SU-DHL-6 (cell line): Measurements from ENCODE around the gene KCNN3.

ENCODE experiments used
- H2AFZ ChIP-seq: fragments of 200-600 bp; sonication (generic); 2 replicates; pipeline ENCODE4 v1.6.1; 2014; ENCODE audit warnings: low read depth, mild to moderate bottlenecking, moderate library complexity, mixed read lengths, antibody characterized with exemption, low read length; ENCODE audit not compliant: severe bottlenecking
- H3F3A ChIP-seq: fragments of 200-600 bp; shearing (Covaris generic); 2 replicates; pipeline ENCODE4 v1.6.0; 2016; ENCODE audit warnings: antibody characterized with exemption, mild to moderate bottlenecking; ENCODE audit not compliant: insufficient read depth
- H3K27ac ChIP-seq: fragments of 200-600 bp; sonication (generic); 2 replicates; pipeline ENCODE4 v1.5.1; 2016; ENCODE audit warnings: low read depth, mild to moderate bottlenecking, low read length, moderate library complexity, mixed read lengths
- H3K27me3 ChIP-seq: fragments of 200-600 bp; sonication (generic), shearing (Covaris generic); 2 replicates; pipeline ENCODE4 v1.6.0; 2014; ENCODE audit warnings: mild to moderate bottlenecking, low read length
- H3K36me3 ChIP-seq: fragments of 200-600 bp; sonication (generic); 2 replicates; pipeline ENCODE4 v1.6.1; 2014; ENCODE audit warnings: mild to moderate bottlenecking, low read length, mixed read lengths
- H3K4me2 ChIP-seq: fragments of 300-600, 200-600 bp; shearing (Covaris generic), sonication (generic); 2 replicates; pipeline ENCODE4 v1.6.0; 2014; ENCODE audit warnings: low read length, low read depth, mild to moderate bottlenecking; ENCODE audit not compliant: poor library complexity, severe bottlenecking
- H3K4me3 ChIP-seq: fragments of 200-600 bp; sonication (generic); 2 replicates; pipeline ENCODE4 v1.5.1; 2014; ENCODE audit warnings: antibody characterized with exemption, low read length, mild to moderate bottlenecking, mixed read lengths; ENCODE audit not compliant: insufficient read depth, poor library complexity, severe bottlenecking
- H3K79me2 ChIP-seq: fragments of 200-600 bp; sonication (generic); 2 replicates; pipeline ENCODE4 v1.6.1; 2014; ENCODE audit warnings: mild to moderate bottlenecking, low read length, moderate library complexity; ENCODE audit not compliant: insufficient read depth
- H3K9ac ChIP-seq: fragments of 200-600 bp; sonication (generic); 2 replicates; pipeline ENCODE4 v1.7.0; 2014; ENCODE audit warnings: mild to moderate bottlenecking, low read length
- H3K9me2 ChIP-seq: fragments of 200-600 bp; sonication (generic); replicated peaks from 2 replicates; pipeline ENCODE4 v1.6.1; 2014; ENCODE audit warnings: low read length; ENCODE audit not compliant: insufficient read depth
- H3K9me3 ChIP-seq: fragments of 200-600 bp; sonication (generic); 2 replicates; pipeline ENCODE4 v1.6.1; 2014; ENCODE audit warnings: low read length, mixed read lengths; ENCODE audit not compliant: insufficient read depth
- H4K20me1 ChIP-seq: fragments of 200-600 bp; sonication (generic); 2 replicates; pipeline ENCODE4 v1.6.1; 2014; ENCODE audit warnings: low read depth, mild to moderate bottlenecking, antibody characterized with exemption, low read length, moderate library complexity, mixed read lengths
- CTCF ChIP-seq: fragments of 200-600 bp; sonication (generic); IDR thresholded peaks from one replicate; pipeline ENCODE4 v1.5.1; 2017; ENCODE audit warnings: antibody characterized with exemption, mild to moderate bottlenecking, low read length, moderate library complexity; ENCODE audit not compliant: insufficient read depth, poor library complexity, severe bottlenecking
- EZH2phosphoT487 ChIP-seq: fragments of 200-600 bp; sonication (generic), shearing (Covaris generic); conservative IDR thresholded peaks from 2 replicates; pipeline ENCODE4 v1.6.1; 2018; ENCODE audit warnings: mild to moderate bottlenecking, antibody characterized with exemption, low read length, moderate library complexity, mixed read lengths

Gene KCNN3

DNA sequence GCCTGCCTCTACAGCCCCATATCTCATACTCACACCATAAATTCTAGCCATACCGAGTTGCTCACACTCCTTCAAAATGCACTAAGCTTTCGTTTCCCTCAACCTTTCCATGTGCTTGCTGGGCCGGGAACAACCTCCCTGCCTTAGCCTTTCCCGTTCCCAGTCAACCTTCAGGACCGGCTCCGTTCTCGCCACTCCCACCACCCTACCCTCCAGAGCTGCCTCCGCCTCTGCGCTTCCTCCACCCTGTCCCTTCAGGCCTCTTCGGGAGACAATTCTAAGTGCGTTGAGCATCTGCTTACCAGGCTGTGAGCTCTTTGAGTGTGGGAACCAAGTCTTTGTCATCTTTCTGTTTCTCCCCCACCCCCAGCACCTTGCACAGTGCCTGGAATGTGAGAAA lies 31.6 kb downstream of the KCNN3 start:
- no peak overlapping the region for H3K4me3 ChIP-seq

GRCh38 chr1:154837672-154838171 lies 32.4 kb downstream of the KCNN3 start:
- H3K36me3 ChIP-seq: no peaks in the 10 kb centered on the region
- H2AFZ ChIP-seq: no peak overlapping the region

More for the DNA sequence above, 31.6 kb downstream of the KCNN3 start:
- Histone ChIP-seq H3K27ac (no peak overlapping the region), H3K79me2 (no peaks in the 10 kb centered on the region), H3K9ac (no peak overlapping the region), H2AFZ (no peak overlapping the region), H3K36me3 (no peaks in the 10 kb centered on the region), H3F3A (peaks cover 5% of the 10 kb centered on the region; the same call in 1 of the 2 replicates), H3K4me2 (no peak overlapping the region), H3K9me3 (no peaks in the 10 kb centered on the region), H3K27me3 (no peaks in the 10 kb centered on the region), H3K9me2 (no peaks in the 10 kb centered on the region), H4K20me1 (no peaks in the 10 kb centered on the region)
- TF ChIP-seq EZH2phosphoT487: no peak
- no peak for TF ChIP-seq CTCF

GRCh38 chr1:154837034-154837671 lies 32.9 kb downstream of the KCNN3 start:
- Histone ChIP-seq H3K27me3 (no peaks in the 10 kb centered on the region), H3K79me2 (no peaks in the 10 kb centered on the region), H3F3A (peaks cover 5% of the 10 kb centered on the region; the same call in 1 of the 2 replicates), H3K4me2 (no peak overlapping the region), H3K36me3 (no peaks in the 10 kb centered on the region), H3K4me3 (no peak overlapping the region), H2AFZ (no peak overlapping the region), H4K20me1 (no peaks in the 10 kb centered on the region), H3K9ac (no peak overlapping the region), H3K9me3 (no peaks in the 10 kb centered on the region), H3K27ac (no peak overlapping the region), H3K9me2 (no peaks in the 10 kb centered on the region)
- TF ChIP-seq EZH2phosphoT487 (no peak), CTCF (no peak)

More at GRCh38 chr1:154837672-154838171, 32.4 kb downstream of the KCNN3 start:
- no peak overlapping the region for H3K9ac ChIP-seq
- H3K27ac ChIP-seq: no peak overlapping the region
- no peaks in the 10 kb centered on the region for H3K27me3 ChIP-seq
- H3F3A ChIP-seq: peaks cover 5% of the 10 kb centered on the region; the same call in 1 of the 2 replicates
- no peak overlapping the region for H3K4me2 ChIP-seq
- no peaks in the 10 kb centered on the region for H3K9me3 ChIP-seq
- H3K9me2 ChIP-seq: no peaks in the 10 kb centered on the region
- H3K4me3 ChIP-seq: no peak overlapping the region
- TF ChIP-seq EZH2phosphoT487: no peak
- TF ChIP-seq CTCF: no peak
- no peaks in the 10 kb centered on the region for H3K79me2 ChIP-seq
- no peaks in the 10 kb centered on the region for H4K20me1 ChIP-seq
